Caco-2 (cell line): ENCODE measurements around the gene EXOC6B. TPM values are rescaled to one million over a fixed set of nuclear protein-coding genes. Genes with fewer than 3 reads are reported as not detected.
A peak's percentile ranks its signal among the peaks of the same experiment; 100 is the strongest.

Source experiments
- BruUV-seq: library from RNA; stranded (reverse); fragments of 400-500 nt; replicated peaks from 2 replicates; lab custom pipeline; 2021; lab: Mats Ljungman, UMichigan
- CTCF ChIA-PET: fragments of 300-600 bp; sonication (Branson Sonifier 250); formaldehyde crosslinking; loops from one replicate; lab custom pipeline; 2022; ENCODE audit warnings: antibody characterized with exemption; lab: Charles Lee
- POLR2A ChIA-PET: fragments of 300-600 bp; sonication (Branson Sonifier 250); formaldehyde crosslinking; loops from one replicate; lab custom pipeline; 2022; ENCODE audit warnings: antibody characterized with exemption; lab: Charles Lee
- DNase-seq, 2 experiments: peaks; one replicate each; pipeline versions ENCODE4 v3.0.0 to v3.0.0-alpha.2; 2020 to 2022
- H3K27me3 ChIP-seq: replicated peaks from 2 replicates; pipeline ENCODE4 v1.6.0; 2011; ENCODE audit warnings: low read length; ENCODE audit not compliant: control insufficient read depth, insufficient read depth
- H3K36me3 ChIP-seq: 2 replicates; pipeline ENCODE4 v1.5.1; 2011; ENCODE audit warnings: low read length; ENCODE audit not compliant: control insufficient read depth, insufficient read depth
- H3K4me1 ChIP-seq: fragments of 250-450 bp; sonication (Bioruptor Pico); 2 replicates; pipeline ENCODE4 v1.5.1; 2020; ENCODE audit warnings: mild to moderate bottlenecking
- H3K4me3 ChIP-seq: 2 replicates; pipeline ENCODE4 v1.5.1; 2011; ENCODE audit warnings: low read depth, mild to moderate bottlenecking, control low read depth, low read length
- H3K9me3 ChIP-seq: fragments of 250-450 bp; sonication (Bioruptor Pico); 2 replicates; pipeline ENCODE4 v1.5.1; 2020; ENCODE audit warnings: mild to moderate bottlenecking, moderate library complexity
- H3K27ac Mint-ChIP-seq: one replicate; pipeline ENCODE4 v1.8.0; 2022; ENCODE audit warnings: mixed read lengths; ENCODE audit not compliant: unreplicated experiment
- H3K27me3 Mint-ChIP-seq: one replicate; pipeline ENCODE4 v1.8.0; 2022; ENCODE audit warnings: mixed read lengths; ENCODE audit not compliant: insufficient read depth, unreplicated experiment
- H3K36me3 Mint-ChIP-seq: one replicate; pipeline ENCODE4 v1.8.0; 2022; ENCODE audit warnings: mild to moderate bottlenecking, mixed read lengths; ENCODE audit not compliant: insufficient read depth, unreplicated experiment
- H3K4me1 Mint-ChIP-seq: one replicate; pipeline ENCODE4 v1.8.0; 2022; ENCODE audit warnings: low read depth, mixed read lengths; ENCODE audit not compliant: unreplicated experiment
- H3K4me3 Mint-ChIP-seq: one replicate; pipeline ENCODE4 v1.8.0; 2022; ENCODE audit warnings: mild to moderate bottlenecking, moderate library complexity, mixed read lengths; ENCODE audit not compliant: unreplicated experiment
- H3K9me3 Mint-ChIP-seq: one replicate; pipeline ENCODE4 v1.8.0; 2022; ENCODE audit warnings: mixed read lengths; ENCODE audit not compliant: unreplicated experiment
- intact Hi-C: fragments of 100-400 bp; cut with micrococcal nuclease; formaldehyde crosslinking; loops from one replicate; pipeline ENCODE4 v1.10.0; 2022; ENCODE audit not compliant: unreplicated experiment
- total RNA-seq: library from RNA; stranded (reverse); gene quantifications from 2 replicates; pipeline ENCODE4 v1.2.3, GENCODE V29; 2022
- TF ChIP-seq, protein P1 (sequence below), 2 experiments: fragments of 200-600 bp in 1 of 2; IDR thresholded peaks; 1 replicate in 1 of 2; 2 replicates in 1 of 2; pipeline versions ENCODE4 v1.5.1 to v1.8.0; 2011 to 2022; ENCODE audit warnings: antibody characterized with exemption in 1 of 2, control low read depth in 1 of 2, inconsistent platforms in 1 of 2, low read depth in 1 of 2, low read length in 1 of 2, mild to moderate bottlenecking in 1 of 2, moderate library complexity in 1 of 2; ENCODE audit not compliant: insufficient read depth in 1 of 2, severe bottlenecking in 1 of 2, unreplicated experiment in 1 of 2

The EXOC6B gene
- total RNA-seq, 1 experiment from 2014 or later, result 36.1 TPM

- Histone ChIP-seq H3K4me3 (peak overlapping the region; percentile 13; the same call in 1 of the 2 replicates), H3K4me1 (peaks cover 31% of the 10 kb centered on the region), H3K9me3 (peaks cover 6% of the 10 kb centered on the region), H3K27me3 (peaks cover 10% of the 10 kb centered on the region), H3K36me3 (no peaks in the 10 kb centered on the region)
- peak overlapping the region; percentile 92 for H3K4me3 Mint-ChIP-seq
- TF ChIP-seq, protein P1, sequence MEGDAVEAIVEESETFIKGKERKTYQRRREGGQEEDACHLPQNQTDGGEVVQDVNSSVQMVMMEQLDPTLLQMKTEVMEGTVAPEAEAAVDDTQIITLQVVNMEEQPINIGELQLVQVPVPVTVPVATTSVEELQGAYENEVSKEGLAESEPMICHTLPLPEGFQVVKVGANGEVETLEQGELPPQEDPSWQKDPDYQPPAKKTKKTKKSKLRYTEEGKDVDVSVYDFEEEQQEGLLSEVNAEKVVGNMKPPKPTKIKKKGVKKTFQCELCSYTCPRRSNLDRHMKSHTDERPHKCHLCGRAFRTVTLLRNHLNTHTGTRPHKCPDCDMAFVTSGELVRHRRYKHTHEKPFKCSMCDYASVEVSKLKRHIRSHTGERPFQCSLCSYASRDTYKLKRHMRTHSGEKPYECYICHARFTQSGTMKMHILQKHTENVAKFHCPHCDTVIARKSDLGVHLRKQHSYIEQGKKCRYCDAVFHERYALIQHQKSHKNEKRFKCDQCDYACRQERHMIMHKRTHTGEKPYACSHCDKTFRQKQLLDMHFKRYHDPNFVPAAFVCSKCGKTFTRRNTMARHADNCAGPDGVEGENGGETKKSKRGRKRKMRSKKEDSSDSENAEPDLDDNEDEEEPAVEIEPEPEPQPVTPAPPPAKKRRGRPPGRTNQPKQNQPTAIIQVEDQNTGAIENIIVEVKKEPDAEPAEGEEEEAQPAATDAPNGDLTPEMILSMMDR (IDR thresholded peaks at IDR 0.05; ENCODE audit: insufficient read depth in 1 of 2, low read depth in 1 of 2, low read length in 1 of 2, severe bottlenecking in 1 of 2, unreplicated experiment in 1 of 2), result no peak
- no peaks in the 10 kb centered on the region for H3K9me3 Mint-ChIP-seq
- BruUV-seq, result no TSS peak
- intact Hi-C loops, result no loop called here
- H3K36me3 Mint-ChIP-seq, result no peaks in the 10 kb centered on the region
- peaks cover 8% of the 10 kb centered on the region for H3K4me1 Mint-ChIP-seq
- CTCF ChIA-PET, result no interaction called here
- peak in 1 of 2 experiments; percentile 31 for DNase-seq
- peaks cover 17% of the 10 kb centered on the region for H3K27me3 Mint-ChIP-seq
- POLR2A ChIA-PET, result no interaction called here
- H3K27ac Mint-ChIP-seq, result no peak overlapping the region
Measured at GRCh38 chr2:72143441-72144273, 682.2 kb downstream of the EXOC6B start.

GRCh38 chr2:72142570-72143440 is 683.0 kb downstream of the EXOC6B start:
- POLR2A ChIA-PET, result no interaction called here
- H3K4me3 ChIP-seq, result peak overlapping the region; percentile 13; the same call in 1 of the 2 replicates
- peaks cover 36% of the 10 kb centered on the region for H3K4me1 ChIP-seq
- H3K36me3 ChIP-seq, result no peaks in the 10 kb centered on the region
- peaks cover 6% of the 10 kb centered on the region for H3K27me3 ChIP-seq
- Mint-ChIP-seq H3K9me3 (no peaks in the 10 kb centered on the region), H3K4me3 (no peak overlapping the region), H3K27ac (no peak overlapping the region), H3K27me3 (peaks cover 14% of the 10 kb centered on the region), H3K4me1 (peaks cover 8% of the 10 kb centered on the region), H3K36me3 (no peaks in the 10 kb centered on the region)
- intact Hi-C loops, result no loop called here
- H3K9me3 ChIP-seq, result peaks cover 6% of the 10 kb centered on the region
- BruUV-seq, result no TSS peak
- TF ChIP-seq, protein P1 (IDR thresholded peaks at IDR 0.05; ENCODE audit: insufficient read depth in 1 of 2, low read depth in 1 of 2, low read length in 1 of 2, severe bottlenecking in 1 of 2, unreplicated experiment in 1 of 2), result no peak
- CTCF ChIA-PET, result no interaction called here
- peak in 1 of 2 experiments; percentile 38 for DNase-seq

DNA sequence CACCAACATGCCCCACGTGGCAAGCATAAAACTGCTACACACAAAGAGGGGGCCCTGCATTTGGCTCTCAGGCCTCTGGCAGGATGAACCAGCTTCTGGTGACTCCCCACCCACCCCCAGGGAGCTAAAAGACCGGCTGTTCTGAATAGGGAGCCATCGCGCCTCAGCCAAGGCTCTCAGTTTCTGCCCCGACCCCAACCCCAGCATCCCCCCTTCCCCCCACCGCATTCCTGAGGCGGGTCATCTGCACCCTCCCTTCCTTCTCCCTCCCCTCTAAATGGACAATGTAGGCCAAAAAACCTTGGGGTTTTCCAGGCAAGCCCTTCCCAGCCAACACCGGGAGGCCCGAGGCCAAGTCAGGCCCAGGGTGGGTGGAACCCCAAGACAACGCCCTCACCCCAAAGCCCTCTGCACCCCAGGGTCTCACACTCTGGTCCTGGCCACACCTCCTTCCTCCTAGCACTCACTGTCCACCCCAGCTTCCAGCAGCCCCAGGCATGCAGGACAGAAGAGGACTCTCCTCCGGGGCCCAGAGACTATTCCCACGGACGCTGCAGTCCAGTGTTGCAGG is 683.9 kb downstream of the EXOC6B start:
- H3K27me3 ChIP-seq, result peaks cover 4% of the 10 kb centered on the region
- H3K27ac Mint-ChIP-seq, result no peak overlapping the region

More for the DNA sequence above, 683.9 kb downstream of the EXOC6B start:
- ChIA-PET POLR2A (no interaction called here), CTCF (no interaction called here)
- BruUV-seq, result no TSS peak
- no peaks in the 10 kb centered on the region for H3K36me3 ChIP-seq
- intact Hi-C loops, result no loop called here
- Mint-ChIP-seq H3K27me3 (peaks cover 13% of the 10 kb centered on the region), H3K36me3 (no peaks in the 10 kb centered on the region), H3K4me1 (peaks cover 13% of the 10 kb centered on the region), H3K4me3 (no peak overlapping the region), H3K9me3 (no peaks in the 10 kb centered on the region)
- H3K9me3 ChIP-seq, result peaks cover 6% of the 10 kb centered on the region
- DNase-seq, result peak in 1 of 2 experiments; percentile 28
- TF ChIP-seq, protein P1 (IDR thresholded peaks at IDR 0.05; ENCODE audit: insufficient read depth in 1 of 2, low read depth in 1 of 2, low read length in 1 of 2, severe bottlenecking in 1 of 2, unreplicated experiment in 1 of 2), result no peak
- H3K4me1 ChIP-seq, result peaks cover 32% of the 10 kb centered on the region
- H3K4me3 ChIP-seq, result no peak overlapping the region
